HG02610 (cell line): ENCODE results near the gene SDK2.

Source experiments
- ATAC-seq: cut with Tn5 transposase; IDR thresholded peaks from one replicate; pipeline ENCODE4 v1.9.1; 2021; ENCODE audit warnings: mild to moderate bottlenecking, moderate library complexity; ENCODE audit not compliant: unreplicated experiment

Gene SDK2

DNA sequence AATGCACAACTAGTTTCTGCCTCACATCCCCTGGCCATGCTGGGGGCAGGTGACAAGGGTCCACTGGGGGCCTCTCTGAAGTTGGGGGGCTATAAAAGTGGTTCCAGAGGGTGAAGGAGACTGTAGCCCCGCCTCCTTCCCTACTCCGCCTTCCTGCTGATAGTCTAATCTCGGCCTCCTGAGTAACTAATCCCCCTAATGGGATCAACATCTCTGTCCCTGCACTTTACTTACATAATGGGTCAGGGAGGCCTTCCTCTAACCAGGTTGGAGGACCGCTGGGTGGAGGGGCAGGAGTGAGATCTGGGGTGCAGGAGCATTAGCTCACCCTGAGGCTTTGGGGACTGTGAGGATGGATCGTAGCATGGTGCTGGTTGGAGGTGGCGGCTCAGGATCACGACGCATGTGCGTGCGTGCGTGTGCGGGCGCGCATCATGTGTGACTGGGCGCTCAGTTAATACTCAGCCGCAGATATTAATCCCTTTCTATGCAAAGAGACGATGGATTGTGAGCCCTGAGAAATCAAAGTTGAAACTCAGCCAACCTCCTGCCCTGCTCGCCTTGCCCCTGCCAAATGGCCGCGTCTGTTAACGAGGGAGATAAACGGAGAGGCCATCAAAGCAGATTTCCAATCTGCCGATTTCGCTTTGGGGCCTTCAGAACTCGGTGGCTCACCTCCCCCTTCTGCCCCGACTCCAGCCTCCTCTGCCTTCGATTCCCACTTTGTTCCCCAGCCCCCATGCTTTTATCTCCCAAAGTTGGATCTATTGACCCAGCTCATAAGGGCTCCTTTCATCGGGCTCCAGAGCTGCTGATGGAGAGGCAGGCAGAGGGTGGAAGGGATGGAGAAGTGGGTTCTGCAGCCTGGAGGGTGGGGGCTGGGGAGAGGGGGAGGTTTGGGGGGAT is 107.3 kb downstream of the SDK2 start:
- no peak for ATAC-seq

DNA sequence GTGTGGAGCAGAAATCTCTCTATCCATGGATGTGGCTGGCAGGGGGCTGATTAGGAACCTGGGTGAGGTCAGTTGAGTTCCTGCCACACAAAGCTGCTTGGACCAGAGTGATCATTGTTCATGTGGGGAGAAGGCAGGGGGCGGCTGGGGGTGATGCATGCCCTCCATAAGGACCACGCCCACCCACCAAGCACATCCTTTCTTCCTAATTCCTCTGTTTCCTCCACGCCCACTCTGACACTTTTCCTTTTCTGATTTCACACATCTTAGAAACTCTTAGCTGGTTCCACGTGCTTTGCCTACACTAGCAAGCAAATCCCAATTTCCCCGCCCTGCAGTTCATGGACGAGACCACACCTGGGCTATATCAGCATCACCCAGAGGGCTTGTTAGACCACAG is 108.5 kb downstream of the SDK2 start:
- ATAC-seq: no peak

- no peak for ATAC-seq
These were observed 109.9 kb downstream of the SDK2 start for GRCh38 chr17:73534209-73534909.

- ATAC-seq: no peak
These were observed 110.5 kb downstream of the SDK2 start for GRCh38 chr17:73533781-73534180.

- no peak for ATAC-seq
These were observed 111.1 kb downstream of the SDK2 start for GRCh38 chr17:73533127-73533526.

DNA sequence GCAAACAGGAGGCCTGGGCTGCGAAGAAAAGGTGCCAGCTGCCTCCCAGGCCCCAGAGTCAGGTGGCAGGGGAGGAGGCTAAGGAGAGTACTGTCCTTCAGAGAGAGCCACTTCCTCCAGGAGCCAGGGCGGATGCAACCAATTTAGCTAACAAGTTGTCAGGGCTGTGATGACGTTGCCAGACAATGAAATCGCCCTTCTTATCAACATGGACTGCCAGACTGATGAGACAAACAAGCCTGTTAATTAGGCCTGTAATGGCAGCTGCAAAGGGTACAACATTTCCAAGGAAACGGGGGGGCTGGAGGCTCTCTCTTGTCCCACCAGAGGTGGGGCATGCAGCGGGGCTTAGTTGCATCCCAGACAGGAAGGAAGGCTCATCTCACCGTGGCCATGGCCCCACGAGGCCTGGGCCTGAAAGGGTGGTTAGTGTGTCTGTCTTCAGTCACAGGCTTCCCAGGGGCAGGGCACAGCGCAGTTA is 111.8 kb downstream of the SDK2 start:
- no peak for ATAC-seq

DNA sequence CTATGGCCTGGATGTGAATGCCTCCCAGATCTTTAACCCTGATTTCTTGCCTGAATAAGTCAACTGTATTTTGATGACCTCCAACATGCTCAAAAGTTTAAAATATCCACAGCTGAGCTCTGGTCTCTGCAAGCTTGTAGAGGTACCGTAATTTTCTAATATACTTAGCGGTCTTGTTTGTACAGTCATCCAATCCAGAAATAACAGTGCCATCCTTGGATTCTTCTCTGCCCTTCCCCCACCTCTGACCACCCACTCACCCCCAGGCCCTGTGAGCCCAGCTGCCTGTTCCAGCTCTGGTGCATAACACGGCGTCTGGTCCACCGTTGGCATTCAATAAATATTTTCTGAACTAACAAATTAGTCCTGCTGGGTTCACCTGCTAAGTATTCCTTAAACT is 113.1 kb downstream of the SDK2 start:
- no peak for ATAC-seq

DNA sequence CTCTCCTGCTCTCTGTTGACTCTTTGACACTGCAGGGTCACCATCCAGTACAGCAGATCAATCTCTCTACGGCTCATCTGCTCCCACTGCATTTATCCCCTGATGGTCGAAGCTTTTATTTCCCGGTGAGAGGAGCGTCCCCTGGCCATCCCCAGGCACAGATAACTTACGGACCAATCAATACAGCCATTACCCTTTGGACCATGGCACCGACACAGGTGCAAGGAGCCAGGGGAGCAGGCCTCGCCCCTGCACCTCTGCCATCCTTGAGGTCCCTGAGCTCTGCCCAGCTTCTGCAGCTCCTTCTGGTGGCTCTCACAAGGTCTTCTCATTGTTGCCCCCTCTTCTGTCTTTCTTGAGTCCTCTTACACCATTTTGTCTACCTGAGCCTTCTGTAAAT is 115.6 kb downstream of the SDK2 start:
- ATAC-seq: no peak

GRCh38 chr17:73526952-73527351 is 117.3 kb downstream of the SDK2 start:
- no peak for ATAC-seq

- no peak for ATAC-seq
These were observed 119.1 kb downstream of the SDK2 start for GRCh38 chr17:73524941-73525679.

DNA sequence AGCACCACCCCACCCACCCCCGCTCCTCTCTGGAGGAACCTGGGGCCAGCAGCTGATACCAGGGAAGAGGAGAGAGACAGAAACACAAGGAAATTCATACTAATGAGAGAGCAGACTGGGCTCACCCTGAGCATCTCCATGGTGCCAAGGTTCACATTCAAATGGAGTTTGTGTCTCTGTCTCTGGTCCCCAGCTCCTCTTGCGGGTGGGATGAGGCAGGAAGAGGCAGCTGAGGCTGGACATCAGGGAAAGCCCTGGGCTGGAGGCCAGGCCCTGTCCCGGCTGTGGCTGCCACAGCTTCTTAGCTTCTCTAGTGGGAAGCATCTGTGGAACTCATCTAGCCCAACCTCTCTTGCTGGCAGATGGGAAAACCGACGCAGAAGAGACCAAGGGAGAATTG is 121.5 kb downstream of the SDK2 start:
- no peak for ATAC-seq

GRCh38 chr17:73522107-73522506 is 122.1 kb downstream of the SDK2 start:
- no peak for ATAC-seq

DNA sequence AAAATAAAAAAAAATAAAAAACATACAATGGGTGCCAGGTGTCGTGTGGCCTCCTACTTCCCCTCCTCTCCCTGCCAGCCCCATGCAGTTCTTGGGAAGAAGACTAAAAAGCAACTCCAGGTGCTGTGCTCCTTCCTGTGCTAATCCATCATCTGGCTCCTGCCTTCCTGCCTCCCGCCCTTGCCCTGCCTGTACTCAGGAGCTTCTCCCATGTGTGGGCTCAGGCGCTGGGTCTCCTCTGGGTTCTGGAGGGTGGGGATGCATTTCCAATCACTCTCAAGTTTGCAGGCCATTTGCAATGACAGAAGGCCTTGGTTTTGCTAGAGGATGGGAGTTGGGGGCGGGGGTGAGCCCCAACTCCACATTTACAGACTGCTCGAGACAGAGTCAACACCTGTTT is 122.9 kb downstream of the SDK2 start:
- ATAC-seq: no peak

- no peak for ATAC-seq
These were observed 123.9 kb downstream of the SDK2 start for GRCh38 chr17:73520369-73520761.

DNA sequence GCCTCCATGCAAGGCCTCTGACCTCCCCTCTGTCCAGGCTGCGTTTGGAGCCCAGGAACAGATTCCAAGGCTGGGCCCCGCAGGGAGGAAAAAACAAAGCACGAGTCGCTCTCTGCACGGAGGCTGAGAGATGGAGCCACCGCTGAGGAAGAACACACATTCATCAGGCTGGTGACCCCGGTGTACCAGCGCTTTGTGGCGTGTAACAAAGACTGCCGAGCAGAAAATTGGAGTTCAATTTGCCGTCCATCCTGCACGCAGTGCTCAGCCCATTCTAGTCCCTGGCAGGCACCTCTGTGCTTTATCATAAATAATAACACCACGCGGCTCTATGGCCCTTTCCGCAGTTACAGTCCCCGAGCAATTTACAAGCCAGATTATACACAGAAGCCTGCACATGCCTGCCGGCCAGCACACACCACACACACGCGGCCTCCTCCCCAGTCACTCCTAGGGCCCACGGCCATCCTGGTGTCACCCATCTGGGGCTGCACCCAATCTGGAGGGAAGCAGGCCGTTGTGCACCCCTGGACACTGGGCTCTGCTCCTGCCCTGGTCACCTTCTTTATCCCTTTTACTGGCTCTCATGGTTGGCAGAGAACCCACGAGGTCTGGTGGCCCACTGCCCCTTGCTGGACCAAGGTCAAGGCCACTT is 124.4 kb downstream of the SDK2 start:
- no peak for ATAC-seq

- ATAC-seq: no peak
These were observed 125.2 kb downstream of the SDK2 start for GRCh38 chr17:73519011-73519410.

DNA sequence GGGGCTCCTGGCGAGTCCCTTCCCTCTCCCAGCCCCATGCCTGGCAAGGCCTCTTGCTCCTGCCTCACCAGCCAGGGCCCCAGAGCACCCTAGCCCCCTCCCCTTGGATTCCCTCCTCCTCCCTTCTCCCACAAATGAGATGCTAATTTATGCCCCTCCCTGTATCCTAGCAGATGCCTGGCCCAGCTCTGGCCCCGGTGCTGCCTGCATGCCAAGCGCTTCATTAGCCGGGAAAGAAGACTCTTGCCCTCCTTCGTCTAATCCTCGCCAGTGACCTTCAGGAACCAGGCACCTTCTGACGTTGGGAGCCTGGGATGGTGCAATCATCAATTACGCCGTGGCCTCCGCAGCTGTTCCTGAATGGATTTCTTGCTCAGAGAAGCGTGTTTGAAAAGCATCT is 127.8 kb downstream of the SDK2 start:
- no peak for ATAC-seq

DNA sequence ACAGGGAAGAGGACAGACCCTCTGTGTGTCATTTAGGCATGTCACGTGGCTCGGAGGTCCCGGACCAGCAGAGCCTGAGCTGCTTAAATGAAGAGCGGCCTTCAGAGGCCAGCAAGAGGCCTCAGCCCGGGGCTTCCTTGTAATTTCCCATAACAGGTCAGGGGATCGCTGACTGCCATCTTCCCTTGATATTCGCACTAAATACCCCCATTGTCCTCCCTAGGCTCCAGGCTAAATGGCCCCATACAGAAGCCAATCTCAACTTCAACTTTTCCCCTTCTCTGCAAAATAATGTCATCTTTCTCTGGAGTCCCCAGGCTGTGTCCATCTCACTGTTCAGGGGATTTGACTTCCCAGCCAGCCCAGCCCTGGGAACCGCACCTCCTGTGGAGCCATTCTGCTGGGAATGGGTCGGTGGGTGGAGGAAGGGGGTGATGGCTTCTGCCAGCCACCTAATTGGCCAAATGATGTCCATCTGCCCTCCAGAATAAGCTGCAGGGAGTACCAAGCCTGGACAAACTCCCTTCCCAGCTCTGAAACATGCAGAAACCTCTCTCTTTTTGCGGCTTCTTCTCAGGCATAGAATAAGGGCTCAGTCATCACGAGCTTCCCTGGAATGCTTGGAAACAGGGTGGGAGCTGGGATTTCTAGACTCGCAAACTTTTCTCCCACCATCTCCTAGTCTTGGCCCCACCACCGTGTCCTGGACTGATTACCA is 129.9 kb downstream of the SDK2 start:
- no peak for ATAC-seq

- ATAC-seq: no peak
These were observed 130.8 kb downstream of the SDK2 start for GRCh38 chr17:73513426-73513825.

DNA sequence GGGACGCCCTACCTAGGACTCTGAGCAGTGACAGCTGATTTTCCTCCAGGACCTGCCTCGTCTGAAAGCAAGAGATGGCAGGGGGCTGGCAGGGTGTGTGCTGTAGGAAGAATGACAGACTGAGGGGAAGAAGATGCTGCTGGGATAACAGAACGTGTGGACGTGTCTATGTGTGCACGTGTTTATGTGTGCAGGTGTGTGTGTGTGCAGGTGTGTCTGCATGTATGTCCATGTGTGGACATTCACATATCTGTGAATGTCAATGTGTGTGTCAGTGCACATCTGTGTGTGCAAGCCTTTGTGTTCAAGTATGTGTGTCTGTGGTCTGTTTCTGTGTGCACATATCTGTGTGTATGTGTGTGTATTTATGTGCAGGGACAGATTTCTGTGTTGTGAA is 132.5 kb downstream of the SDK2 start:
- ATAC-seq: no peak
